Measurements from ENCODE around the gene MCCC2. TPM values are rescaled to one million over a fixed set of nuclear protein-coding genes. Genes with fewer than 3 reads are reported as not detected.

MCCC2 gene
- polyA plus RNA-seq, 1 experiment, result 16.2 TPM

DNA sequence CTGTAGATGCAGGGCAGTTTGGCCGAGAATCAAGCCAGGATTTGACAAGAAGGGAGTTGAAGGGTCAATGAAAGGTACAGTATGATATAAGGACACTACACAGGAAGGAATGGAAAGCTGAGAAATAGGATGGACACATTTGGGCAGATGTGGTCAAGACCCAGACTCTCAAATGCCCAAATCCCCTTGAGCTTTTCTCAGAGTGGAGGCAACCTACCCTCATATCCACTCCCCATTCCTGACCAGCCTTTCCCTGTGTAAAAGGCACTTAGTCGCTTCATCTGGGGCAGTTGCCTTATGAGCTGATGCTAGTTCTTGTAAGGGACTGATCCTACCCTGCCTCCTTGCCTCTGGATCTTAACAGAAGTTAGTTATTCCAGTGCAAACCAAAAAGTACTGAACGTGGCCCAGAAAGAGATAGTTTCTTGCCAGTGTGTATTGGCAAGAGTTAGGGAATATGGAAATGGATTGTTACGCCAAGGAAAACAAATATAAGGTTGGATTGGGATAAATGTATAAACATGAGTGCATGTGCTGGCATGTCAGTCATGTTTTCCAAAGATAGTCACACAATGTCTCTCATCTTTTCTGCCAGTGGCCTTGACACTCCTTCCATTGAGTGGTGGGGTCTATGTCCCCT lies 4.1 kb upstream of the MCCC2 start:
- Histone ChIP-seq H3K27me3 (ENCODE audit: control insufficient read depth, insufficient read depth, low read length) (no peaks in the 10 kb centered on the region), H3K36me3 (ENCODE audit: control insufficient read depth, insufficient read depth, low read length) (no peaks in the 10 kb centered on the region), H3K4me3 (ENCODE audit: low read depth, low read length) (no peak overlapping the region)
- ChIA-PET POLR2A (no interaction called here), CTCF (no interaction called here)
- TF ChIP-seq, protein P1, sequence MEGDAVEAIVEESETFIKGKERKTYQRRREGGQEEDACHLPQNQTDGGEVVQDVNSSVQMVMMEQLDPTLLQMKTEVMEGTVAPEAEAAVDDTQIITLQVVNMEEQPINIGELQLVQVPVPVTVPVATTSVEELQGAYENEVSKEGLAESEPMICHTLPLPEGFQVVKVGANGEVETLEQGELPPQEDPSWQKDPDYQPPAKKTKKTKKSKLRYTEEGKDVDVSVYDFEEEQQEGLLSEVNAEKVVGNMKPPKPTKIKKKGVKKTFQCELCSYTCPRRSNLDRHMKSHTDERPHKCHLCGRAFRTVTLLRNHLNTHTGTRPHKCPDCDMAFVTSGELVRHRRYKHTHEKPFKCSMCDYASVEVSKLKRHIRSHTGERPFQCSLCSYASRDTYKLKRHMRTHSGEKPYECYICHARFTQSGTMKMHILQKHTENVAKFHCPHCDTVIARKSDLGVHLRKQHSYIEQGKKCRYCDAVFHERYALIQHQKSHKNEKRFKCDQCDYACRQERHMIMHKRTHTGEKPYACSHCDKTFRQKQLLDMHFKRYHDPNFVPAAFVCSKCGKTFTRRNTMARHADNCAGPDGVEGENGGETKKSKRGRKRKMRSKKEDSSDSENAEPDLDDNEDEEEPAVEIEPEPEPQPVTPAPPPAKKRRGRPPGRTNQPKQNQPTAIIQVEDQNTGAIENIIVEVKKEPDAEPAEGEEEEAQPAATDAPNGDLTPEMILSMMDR (IDR thresholded peaks at IDR 0.05; ENCODE audit: insufficient read depth, low read depth, low read length), result no peak
- no peak for DNase-seq (ENCODE audit: low read depth)

DNA sequence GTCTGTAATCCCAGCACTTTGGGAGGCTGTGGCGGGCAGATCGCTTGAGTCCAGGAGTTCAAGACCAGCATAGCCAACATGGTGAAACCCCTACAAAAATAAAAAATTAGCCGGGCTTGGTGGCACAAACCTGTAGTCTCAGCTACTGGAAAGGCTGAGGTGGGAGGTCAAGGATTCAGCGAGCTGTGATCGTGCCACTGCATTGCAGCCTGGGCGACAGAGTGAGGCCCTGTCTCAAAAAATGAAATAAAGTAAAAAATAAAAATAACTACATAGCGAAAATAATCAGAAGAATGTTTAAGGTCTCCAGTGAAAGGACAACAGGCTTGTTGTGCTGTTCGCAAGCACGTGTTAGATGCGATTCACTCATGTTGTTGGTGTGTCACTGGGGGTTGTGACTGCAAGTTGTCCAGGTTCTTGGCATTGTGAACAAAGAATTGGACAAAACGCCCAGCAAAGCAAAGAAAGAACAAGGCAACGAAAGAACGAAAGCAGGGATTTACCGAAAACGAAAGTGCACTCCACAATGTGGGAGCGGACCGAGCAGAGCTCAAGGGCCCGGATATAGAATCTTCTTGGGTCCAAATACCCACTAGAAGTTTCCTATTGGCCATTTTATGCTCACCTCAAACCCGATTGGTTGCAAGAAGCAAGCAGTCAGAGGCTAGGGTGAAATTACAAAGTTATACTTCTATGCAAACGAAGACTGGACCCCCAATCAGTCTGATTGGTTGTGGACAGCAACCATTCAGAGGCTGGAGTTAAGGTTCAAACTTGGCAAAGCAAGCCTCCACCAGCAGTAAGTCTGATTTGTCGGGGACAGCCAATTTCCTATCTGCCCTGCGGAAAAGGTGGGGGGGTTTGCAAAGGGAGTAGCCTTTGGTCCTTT lies 844 bp upstream of the MCCC2 start:
- Histone ChIP-seq H3K36me3 (ENCODE audit: control insufficient read depth, insufficient read depth, low read length) (no peaks in the 10 kb centered on the region), H3K4me3 (ENCODE audit: low read depth, low read length) (peak overlapping the region; percentile 79), H3K27me3 (ENCODE audit: control insufficient read depth, insufficient read depth, low read length) (no peaks in the 10 kb centered on the region)
- TF ChIP-seq, protein P1 (IDR thresholded peaks at IDR 0.05; ENCODE audit: insufficient read depth, low read depth, low read length), result no peak
- CTCF ChIA-PET, result interaction anchor here (1.0 kb wide), 1 partner anchor 172 kb away, joined by 3 read pairs; no protein-coding TSS in a partner anchor
- POLR2A ChIA-PET, result no interaction called here
- no peak for DNase-seq (ENCODE audit: low read depth)

DNA sequence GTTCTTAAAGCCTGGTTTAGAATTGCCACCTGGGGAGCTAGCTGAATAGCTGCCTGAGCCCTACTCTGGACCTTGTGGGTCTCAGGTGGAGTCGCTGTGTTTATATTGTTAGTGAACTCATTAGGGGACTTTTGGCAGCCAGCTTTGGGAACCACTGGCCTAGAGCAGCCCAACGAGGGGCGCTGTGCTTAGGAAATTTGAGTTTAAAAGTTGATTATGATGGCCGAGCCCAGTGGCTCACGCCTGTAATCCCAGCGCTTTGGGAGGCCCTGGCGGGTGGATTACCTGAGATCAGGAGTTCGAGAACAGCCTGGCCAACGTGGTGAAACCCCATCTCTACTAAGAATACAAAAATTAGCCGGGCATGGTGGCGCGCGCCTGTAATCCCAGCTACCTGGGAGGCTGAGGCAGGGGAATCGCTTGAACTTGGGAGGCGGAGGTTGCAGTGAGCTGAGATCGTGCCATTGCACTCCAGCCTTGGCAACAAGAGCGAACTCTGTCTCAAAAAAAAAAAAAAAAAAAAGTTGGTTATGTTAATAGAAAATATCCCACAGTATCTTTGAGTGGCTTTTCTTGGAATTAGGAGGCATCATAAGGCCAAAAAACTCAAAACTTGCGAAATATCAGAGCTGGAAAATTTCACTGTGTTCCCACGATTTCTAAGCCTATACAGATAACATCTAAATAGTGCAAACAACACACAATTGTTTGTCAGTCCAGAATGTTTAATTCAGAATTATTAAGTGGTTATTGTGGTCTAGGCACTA lies 809 bp downstream of the MCCC2 start:
- ChIA-PET POLR2A (interaction anchor here (0.6 kb wide), 1 partner anchor 52 kb away, joined by 15 read pairs; no protein-coding TSS in a partner anchor), CTCF (interaction anchor here (0.8 to 1.0 kb wide), 2 partner anchors 31 to 170 kb away, joined by 3 to 6 read pairs; no protein-coding TSS in a partner anchor)
- H3K27me3 ChIP-seq (ENCODE audit: control insufficient read depth, insufficient read depth, low read length), result no peaks in the 10 kb centered on the region
- TF ChIP-seq, protein P1 (IDR thresholded peaks at IDR 0.05; ENCODE audit: insufficient read depth, low read depth, low read length), result 0 out of 2 replicates have a peak, but pooled peaks have one; percentile 9
- peak overlapping the region; percentile 79 for H3K4me3 ChIP-seq (ENCODE audit: low read depth, low read length)
- DNase-seq (ENCODE audit: low read depth), result no peak
- no peaks in the 10 kb centered on the region for H3K36me3 ChIP-seq (ENCODE audit: control insufficient read depth, insufficient read depth, low read length)

DNA sequence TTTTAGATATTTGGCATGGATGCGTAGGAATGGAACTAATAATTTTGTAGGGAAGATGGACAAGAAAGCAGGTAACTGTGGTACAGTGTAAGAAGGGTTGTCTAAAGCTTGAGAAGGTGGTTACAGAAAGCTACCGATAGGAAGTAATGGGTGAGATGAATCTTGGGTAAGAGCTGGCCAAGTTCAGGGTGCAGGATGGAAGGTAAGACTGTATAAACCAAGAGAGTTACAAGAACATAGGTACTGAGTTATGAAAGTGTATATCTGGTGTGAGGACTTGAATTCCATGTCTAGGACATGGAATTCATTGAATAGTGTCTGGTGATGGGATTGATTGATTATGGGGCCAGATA lies 1.4 kb downstream of the MCCC2 start:
- H3K36me3 ChIP-seq (ENCODE audit: control insufficient read depth, insufficient read depth, low read length), result no peaks in the 10 kb centered on the region
- TF ChIP-seq, protein P1 (IDR thresholded peaks at IDR 0.05; ENCODE audit: insufficient read depth, low read depth, low read length), result no peak
- no peaks in the 10 kb centered on the region for H3K27me3 ChIP-seq (ENCODE audit: control insufficient read depth, insufficient read depth, low read length)
- CTCF ChIA-PET, result no interaction called here
- DNase-seq (ENCODE audit: low read depth), result no peak
- POLR2A ChIA-PET, result no interaction called here
- no peak overlapping the region for H3K4me3 ChIP-seq (ENCODE audit: low read depth, low read length)

DNA sequence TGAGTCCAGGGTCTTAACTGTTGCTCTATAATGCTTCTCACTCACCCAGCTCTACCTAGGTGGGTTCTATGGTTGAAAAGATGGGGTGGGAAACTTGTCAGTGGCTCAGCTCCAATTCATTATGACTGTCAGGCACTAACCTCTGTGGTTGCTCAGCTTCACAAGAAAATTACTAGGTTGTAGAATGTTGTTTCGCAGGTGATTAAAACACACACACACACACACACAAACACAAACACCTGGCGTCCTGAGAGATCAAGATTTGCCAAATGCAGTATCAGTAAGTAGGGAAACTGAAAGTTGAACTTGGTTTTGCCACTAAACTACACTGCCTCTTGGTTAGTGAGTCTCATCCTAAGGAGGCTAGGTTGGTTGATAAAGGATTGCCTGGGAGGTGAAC lies 2.8 kb downstream of the MCCC2 start:
- ChIA-PET POLR2A (no interaction called here), CTCF (interaction anchor here (0.7 to 1.6 kb wide), 2 partner anchors 11 to 69 kb away, joined by 3 to 5 read pairs; no protein-coding TSS in a partner anchor)
- no peak for DNase-seq (ENCODE audit: low read depth)
- no peaks in the 10 kb centered on the region for H3K36me3 ChIP-seq (ENCODE audit: control insufficient read depth, insufficient read depth, low read length)
- TF ChIP-seq, protein P1 (IDR thresholded peaks at IDR 0.05; ENCODE audit: insufficient read depth, low read depth, low read length), result no peak
- no peak overlapping the region for H3K4me3 ChIP-seq (ENCODE audit: low read depth, low read length)
- H3K27me3 ChIP-seq (ENCODE audit: control insufficient read depth, insufficient read depth, low read length), result no peaks in the 10 kb centered on the region

Measured in BJ (cell line).